ENCODE measurements around the gene USP19.

USP19 gene

GRCh38 chr3:49111347-49111746 is 9.3 kb downstream of the USP19 start (continued):
- TF ChIP-seq, protein P1, sequence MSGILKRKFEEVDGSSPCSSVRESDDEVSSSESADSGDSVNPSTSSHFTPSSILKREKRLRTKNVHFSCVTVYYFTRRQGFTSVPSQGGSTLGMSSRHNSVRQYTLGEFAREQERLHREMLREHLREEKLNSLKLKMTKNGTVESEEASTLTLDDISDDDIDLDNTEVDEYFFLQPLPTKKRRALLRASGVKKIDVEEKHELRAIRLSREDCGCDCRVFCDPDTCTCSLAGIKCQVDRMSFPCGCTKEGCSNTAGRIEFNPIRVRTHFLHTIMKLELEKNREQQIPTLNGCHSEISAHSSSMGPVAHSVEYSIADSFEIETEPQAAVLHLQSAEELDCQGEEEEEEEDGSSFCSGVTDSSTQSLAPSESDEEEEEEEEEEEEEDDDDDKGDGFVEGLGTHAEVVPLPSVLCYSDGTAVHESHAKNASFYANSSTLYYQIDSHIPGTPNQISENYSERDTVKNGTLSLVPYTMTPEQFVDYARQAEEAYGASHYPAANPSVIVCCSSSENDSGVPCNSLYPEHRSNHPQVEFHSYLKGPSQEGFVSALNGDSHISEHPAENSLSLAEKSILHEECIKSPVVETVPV (CRISPR knock-in tag; IDR thresholded peaks at IDR 0.05), result no peak

DNA sequence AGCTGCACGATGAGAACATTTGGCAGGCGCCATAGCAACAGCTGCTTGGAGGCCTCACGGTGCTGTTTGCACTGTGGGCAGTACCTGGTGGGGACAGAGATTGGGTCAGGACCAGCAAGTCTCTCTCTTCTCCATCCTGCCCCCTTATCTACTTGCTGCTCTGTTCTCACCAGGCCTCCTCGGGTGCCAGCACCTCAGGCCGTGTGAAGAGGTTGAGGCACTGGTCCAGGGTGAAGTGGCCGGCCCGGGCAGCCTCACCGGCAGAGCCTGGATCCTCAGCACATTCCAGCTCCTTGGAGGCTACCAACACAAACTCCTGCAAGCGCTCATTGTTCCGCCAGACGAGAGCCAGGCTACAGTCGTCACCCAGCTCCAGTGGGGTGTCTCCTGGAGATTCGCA is 9.8 kb downstream of the USP19 start:
- ATAC-seq, result no peak

GRCh38 chr3:49108346-49108745 is 12.3 kb downstream of the USP19 start:
- TF ChIP-seq ZFP3 (CRISPR knock-in tag; IDR thresholded peaks at IDR 0.05), result no peak
- no peak for TF ChIP-seq ZNF70 (CRISPR knock-in tag; IDR thresholded peaks at IDR 0.05)
- no peak for TF ChIP-seq BACH2 (CRISPR knock-in tag; IDR thresholded peaks at IDR 0.05; ENCODE audit: borderline replicate concordance)
- no peak for TF ChIP-seq SNAI2 (CRISPR knock-in tag; IDR thresholded peaks at IDR 0.05)
- no peak for TF ChIP-seq PPARA (CRISPR knock-in tag; IDR thresholded peaks at IDR 0.05; ENCODE audit: borderline replicate concordance)
- TF ChIP-seq, protein P2, sequence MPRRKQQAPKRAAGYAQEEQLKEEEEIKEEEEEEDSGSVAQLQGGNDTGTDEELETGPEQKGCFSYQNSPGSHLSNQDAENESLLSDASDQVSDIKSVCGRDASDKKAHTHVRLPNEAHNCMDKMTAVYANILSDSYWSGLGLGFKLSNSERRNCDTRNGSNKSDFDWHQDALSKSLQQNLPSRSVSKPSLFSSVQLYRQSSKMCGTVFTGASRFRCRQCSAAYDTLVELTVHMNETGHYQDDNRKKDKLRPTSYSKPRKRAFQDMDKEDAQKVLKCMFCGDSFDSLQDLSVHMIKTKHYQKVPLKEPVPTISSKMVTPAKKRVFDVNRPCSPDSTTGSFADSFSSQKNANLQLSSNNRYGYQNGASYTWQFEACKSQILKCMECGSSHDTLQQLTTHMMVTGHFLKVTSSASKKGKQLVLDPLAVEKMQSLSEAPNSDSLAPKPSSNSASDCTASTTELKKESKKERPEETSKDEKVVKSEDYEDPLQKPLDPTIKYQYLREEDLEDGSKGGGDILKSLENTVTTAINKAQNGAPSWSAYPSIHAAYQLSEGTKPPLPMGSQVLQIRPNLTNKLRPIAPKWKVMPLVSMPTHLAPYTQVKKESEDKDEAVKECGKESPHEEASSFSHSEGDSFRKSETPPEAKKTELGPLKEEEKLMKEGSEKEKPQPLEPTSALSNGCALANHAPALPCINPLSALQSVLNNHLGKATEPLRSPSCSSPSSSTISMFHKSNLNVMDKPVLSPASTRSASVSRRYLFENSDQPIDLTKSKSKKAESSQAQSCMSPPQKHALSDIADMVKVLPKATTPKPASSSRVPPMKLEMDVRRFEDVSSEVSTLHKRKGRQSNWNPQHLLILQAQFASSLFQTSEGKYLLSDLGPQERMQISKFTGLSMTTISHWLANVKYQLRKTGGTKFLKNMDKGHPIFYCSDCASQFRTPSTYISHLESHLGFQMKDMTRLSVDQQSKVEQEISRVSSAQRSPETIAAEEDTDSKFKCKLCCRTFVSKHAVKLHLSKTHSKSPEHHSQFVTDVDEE (CRISPR knock-in tag; IDR thresholded peaks at IDR 0.05), result no peak
- no peak for TF ChIP-seq RARB (CRISPR knock-in tag; IDR thresholded peaks at IDR 0.05)
- TF ChIP-seq ZC3H10 (CRISPR knock-in tag; IDR thresholded peaks at IDR 0.05), result no peak
- TF ChIP-seq GLIS3 (CRISPR knock-in tag; IDR thresholded peaks at IDR 0.05), result no peak
- TF ChIP-seq TOX (CRISPR knock-in tag; IDR thresholded peaks at IDR 0.05; ENCODE audit: borderline replicate concordance), result no peak
- TF ChIP-seq ZNF565 (CRISPR knock-in tag; conservative IDR thresholded peaks at IDR 0.05; ENCODE audit: low read depth), result no peak
- ATAC-seq, result no peak

More for the DNA sequence above, 9.8 kb downstream of the USP19 start:
- TF ChIP-seq RARB (CRISPR knock-in tag; IDR thresholded peaks at IDR 0.05) (no peak), ZNF8 (CRISPR knock-in tag; IDR thresholded peaks at IDR 0.05) (no peak), ZFP30 (CRISPR knock-in tag; IDR thresholded peaks at IDR 0.05) (no peak), ARNTL (CRISPR knock-in tag; IDR thresholded peaks at IDR 0.05; ENCODE audit: borderline replicate concordance, low read depth) (no peak), PATZ1 (CRISPR knock-in tag; IDR thresholded peaks at IDR 0.05; ENCODE audit: borderline replicate concordance) (no peak), GLIS3 (CRISPR knock-in tag; IDR thresholded peaks at IDR 0.05) (no peak), CSDC2 (CRISPR knock-in tag; IDR thresholded peaks at IDR 0.05) (no peak), TCF4 (CRISPR knock-in tag; IDR thresholded peaks at IDR 0.05; ENCODE audit: borderline replicate concordance) (no peak), TOX (CRISPR knock-in tag; IDR thresholded peaks at IDR 0.05; ENCODE audit: borderline replicate concordance) (no peak), OSR1 (CRISPR knock-in tag; IDR thresholded peaks at IDR 0.05) (no peak), SNAI2 (CRISPR knock-in tag; IDR thresholded peaks at IDR 0.05) (no peak), CREB5 (CRISPR knock-in tag; IDR thresholded peaks at IDR 0.05; ENCODE audit: low read depth) (no peak), ZFP3 (CRISPR knock-in tag; IDR thresholded peaks at IDR 0.05) (no peak), ZNF70 (CRISPR knock-in tag; IDR thresholded peaks at IDR 0.05) (no peak), ESRRG (CRISPR knock-in tag; IDR thresholded peaks at IDR 0.05) (no peak), ZC3H10 (CRISPR knock-in tag; IDR thresholded peaks at IDR 0.05) (no peak)
- TF ChIP-seq, protein P1 (CRISPR knock-in tag; IDR thresholded peaks at IDR 0.05), result no peak

Data from SK-N-SH treated with all-trans-retinoic acid at 6 μM for 48 hours (cell line).